Measurements from ENCODE around the gene TNFAIP8. TPM values are rescaled to one million over a fixed set of nuclear protein-coding genes. Genes with fewer than 3 reads are reported as not detected.

Gene TNFAIP8
- total RNA-seq, 1 experiment from 2014 or later = 7.3 TPM

- Histone ChIP-seq H3K4me1 (ENCODE audit: insufficient read depth, low read length) (no peaks in the 10 kb centered on the region), H3K56ac (ENCODE audit: insufficient read length, low read depth, low read length) (no peak overlapping the region), H3K23ac (ENCODE audit: insufficient read length, low read depth, low read length) (no peak overlapping the region), H4K8ac (replicated peaks; ENCODE audit: insufficient read length, low read depth, low read length) (no peak overlapping the region), H2BK12ac (ENCODE audit: insufficient read length, low read depth, low read length) (no peak overlapping the region), H3K27ac (ENCODE audit: insufficient read length, low read depth, low read length) (no peak overlapping the region), H4K91ac (ENCODE audit: insufficient read length, low read depth, low read length) (no peak overlapping the region), H2BK15ac (ENCODE audit: low read depth, low read length) (no peak overlapping the region), H2BK20ac (ENCODE audit: low read depth, low read length, poor library complexity, severe bottlenecking) (no peak overlapping the region), H3T11ph (ENCODE audit: low read length) (no peak overlapping the region), H3K4ac (ENCODE audit: low read depth, low read length) (no peak overlapping the region), H3K4me2 (ENCODE audit: insufficient read depth, insufficient read length, low read length) (no peak overlapping the region), H2AFZ (ENCODE audit: low read length) (no peak overlapping the region), H3K23me2 (ENCODE audit: insufficient read length, low read depth, low read length, poor library complexity, severe bottlenecking) (no peaks in the 10 kb centered on the region), H3K79me2 (ENCODE audit: insufficient read depth, low read length) (no peaks in the 10 kb centered on the region), H2BK120ac (ENCODE audit: low read depth, low read length, poor library complexity, severe bottlenecking) (no peak overlapping the region), H2AK5ac (ENCODE audit: insufficient read length, low read length) (no peak overlapping the region), H4K5ac (ENCODE audit: insufficient read length, low read depth, low read length) (no peak overlapping the region), H3K79me1 (ENCODE audit: insufficient read depth, low read depth, low read length, poor library complexity, severe bottlenecking) (no peaks in the 10 kb centered on the region), H4K20me1 (ENCODE audit: control insufficient read depth, insufficient read depth, insufficient read length) (no peaks in the 10 kb centered on the region), H3K14ac (ENCODE audit: insufficient read depth, low read length) (no peak overlapping the region), H3K9ac (ENCODE audit: extremely low read depth, insufficient read length, low read length) (no peak overlapping the region), H2BK5ac (ENCODE audit: insufficient read length, low read length) (no peak overlapping the region), H3K27me3 (ENCODE audit: insufficient read depth, low read length) (no peaks in the 10 kb centered on the region), H3K9me3 (ENCODE audit: control insufficient read depth, low read depth, low read length) (no peaks in the 10 kb centered on the region), H3K18ac (ENCODE audit: insufficient read length, low read depth, low read length) (no peak overlapping the region)
- no CpG with 5 or more reads among the region's 3 CpGs for WGBS (ENCODE audit: extremely low coverage, insufficient read length, low lambda C conversion rate)
- Mint-ChIP-seq H3K4me1 (peaks cover 3 to 5% of the 10 kb centered on the region in 2 experiments; a peak in 3 of 4 replicates), H3K9me3 (no peaks in the 10 kb centered on the region), H3K4me3 (no peak overlapping the region), H3K27me3 (ENCODE audit: low read depth) (no peaks in the 10 kb centered on the region), H3K27ac (no peak overlapping the region), H3K36me3 (ENCODE audit: insufficient read depth in 1 of 3, low read depth in 3 of 3) (peaks cover 0 to 6% (median 3%) of the 10 kb centered on the region in 3 experiments; a peak in 4 of 7 replicates)
- DNase-seq = no peak
- TF ChIP-seq, protein P1, sequence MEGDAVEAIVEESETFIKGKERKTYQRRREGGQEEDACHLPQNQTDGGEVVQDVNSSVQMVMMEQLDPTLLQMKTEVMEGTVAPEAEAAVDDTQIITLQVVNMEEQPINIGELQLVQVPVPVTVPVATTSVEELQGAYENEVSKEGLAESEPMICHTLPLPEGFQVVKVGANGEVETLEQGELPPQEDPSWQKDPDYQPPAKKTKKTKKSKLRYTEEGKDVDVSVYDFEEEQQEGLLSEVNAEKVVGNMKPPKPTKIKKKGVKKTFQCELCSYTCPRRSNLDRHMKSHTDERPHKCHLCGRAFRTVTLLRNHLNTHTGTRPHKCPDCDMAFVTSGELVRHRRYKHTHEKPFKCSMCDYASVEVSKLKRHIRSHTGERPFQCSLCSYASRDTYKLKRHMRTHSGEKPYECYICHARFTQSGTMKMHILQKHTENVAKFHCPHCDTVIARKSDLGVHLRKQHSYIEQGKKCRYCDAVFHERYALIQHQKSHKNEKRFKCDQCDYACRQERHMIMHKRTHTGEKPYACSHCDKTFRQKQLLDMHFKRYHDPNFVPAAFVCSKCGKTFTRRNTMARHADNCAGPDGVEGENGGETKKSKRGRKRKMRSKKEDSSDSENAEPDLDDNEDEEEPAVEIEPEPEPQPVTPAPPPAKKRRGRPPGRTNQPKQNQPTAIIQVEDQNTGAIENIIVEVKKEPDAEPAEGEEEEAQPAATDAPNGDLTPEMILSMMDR (conservative IDR thresholded peaks at IDR 0.05) = no peak
Observed at GRCh38 chr5:119307170-119307569, 48.6 kb upstream of the TNFAIP8 start.

Data from H9 (cell line).